GM21786 (cell line): ENCODE measurements around the gene LIN7B.
"Not testable (repeated sequence)": the region's sequence is repeated elsewhere in the genome, so short reads cannot be mapped to it uniquely, and the experiment has no call there.

Experiments used
- ATAC-seq: cut with Tn5 transposase; IDR thresholded peaks from one replicate; pipeline ENCODE4 v1.9.1; 2021; ENCODE audit not compliant: unreplicated experiment

LIN7B gene

DNA sequence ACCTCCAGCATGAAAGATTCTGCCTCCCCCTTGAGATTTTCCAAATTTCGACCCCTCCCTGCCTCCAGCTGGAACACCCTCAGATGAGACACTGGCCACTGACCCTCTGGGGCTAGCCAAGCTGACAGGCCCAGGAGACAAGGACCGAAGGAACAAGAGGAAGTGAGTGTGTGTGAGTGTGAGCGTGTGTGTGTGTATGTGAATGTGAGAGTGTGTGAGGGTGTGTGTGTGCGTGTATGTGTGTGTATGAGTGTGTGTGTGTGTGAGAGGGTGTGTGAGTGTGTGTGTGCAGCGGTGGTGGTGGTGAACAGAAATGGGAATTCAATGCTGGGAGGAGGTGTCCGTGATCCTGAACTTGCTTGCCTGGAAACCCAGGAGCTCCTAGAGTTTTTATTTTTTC is 27.2 kb downstream of the LIN7B start:
- ATAC-seq: no peak

DNA sequence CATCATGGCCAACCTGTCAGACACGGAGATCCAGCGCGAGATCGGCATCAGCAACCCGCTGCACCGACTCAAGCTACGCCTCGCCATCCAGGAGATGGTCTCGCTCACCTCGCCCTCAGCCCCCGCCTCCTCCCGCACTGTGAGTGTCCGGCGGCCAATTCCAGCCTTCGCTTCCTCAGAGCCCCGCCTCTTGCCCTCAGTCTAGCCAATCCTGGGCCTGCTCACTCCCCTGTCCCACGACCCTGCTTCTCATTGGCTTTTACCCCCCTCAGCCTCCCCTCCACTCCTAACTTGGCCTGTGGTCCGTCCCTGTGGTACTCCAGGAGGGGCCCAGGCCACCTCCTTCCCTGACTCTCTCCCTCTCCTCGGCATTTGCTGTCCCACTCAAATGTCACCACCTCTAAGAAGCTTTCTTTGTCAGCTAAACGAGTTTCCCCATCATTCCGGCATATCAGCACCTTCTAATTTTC is 28.7 kb downstream of the LIN7B start:
- no peak for ATAC-seq

DNA sequence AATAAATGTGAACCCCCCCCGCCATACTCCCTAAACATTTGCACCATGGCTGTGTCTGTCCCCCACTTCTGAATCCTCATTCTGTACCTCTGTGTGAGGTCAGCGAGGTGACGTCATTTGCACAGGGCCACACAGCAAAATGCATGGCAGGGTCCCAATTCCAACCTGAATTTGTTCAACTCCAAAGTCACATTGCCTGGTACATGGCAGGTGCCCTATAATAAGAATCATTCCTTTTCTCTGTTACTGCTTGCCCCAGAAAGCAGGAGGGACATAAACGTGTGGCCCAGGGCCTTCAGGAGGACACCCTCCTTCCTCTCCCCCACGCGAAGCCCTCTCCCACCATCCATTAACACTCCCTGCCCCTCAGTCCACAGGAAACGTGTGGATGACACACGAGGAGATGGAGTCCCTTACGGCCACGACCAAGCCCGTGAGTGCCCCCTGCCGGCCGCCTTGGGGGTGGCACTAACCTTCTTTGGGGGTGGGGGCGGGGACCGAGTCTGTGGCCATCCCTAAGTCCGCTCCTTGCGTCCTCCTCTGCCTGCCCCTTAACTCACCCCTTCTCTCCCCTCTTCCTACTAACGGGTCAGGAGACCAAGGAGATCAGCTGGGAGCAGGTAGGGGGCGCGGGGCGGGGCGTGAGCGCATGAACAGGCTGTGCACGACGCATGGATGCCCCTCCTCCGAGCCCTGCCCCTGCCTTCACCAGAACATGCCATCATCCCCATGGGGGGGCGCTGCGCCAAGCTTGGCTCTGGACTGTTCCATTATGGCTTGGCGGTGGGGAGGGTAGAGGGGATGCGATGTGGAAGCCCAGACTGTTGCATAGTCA is 31.6 kb downstream of the LIN7B start:
- no peak for ATAC-seq

GRCh38 chr19:49146408-49146770 is 32.2 kb downstream of the LIN7B start:
- ATAC-seq: not testable (repeated sequence)

DNA sequence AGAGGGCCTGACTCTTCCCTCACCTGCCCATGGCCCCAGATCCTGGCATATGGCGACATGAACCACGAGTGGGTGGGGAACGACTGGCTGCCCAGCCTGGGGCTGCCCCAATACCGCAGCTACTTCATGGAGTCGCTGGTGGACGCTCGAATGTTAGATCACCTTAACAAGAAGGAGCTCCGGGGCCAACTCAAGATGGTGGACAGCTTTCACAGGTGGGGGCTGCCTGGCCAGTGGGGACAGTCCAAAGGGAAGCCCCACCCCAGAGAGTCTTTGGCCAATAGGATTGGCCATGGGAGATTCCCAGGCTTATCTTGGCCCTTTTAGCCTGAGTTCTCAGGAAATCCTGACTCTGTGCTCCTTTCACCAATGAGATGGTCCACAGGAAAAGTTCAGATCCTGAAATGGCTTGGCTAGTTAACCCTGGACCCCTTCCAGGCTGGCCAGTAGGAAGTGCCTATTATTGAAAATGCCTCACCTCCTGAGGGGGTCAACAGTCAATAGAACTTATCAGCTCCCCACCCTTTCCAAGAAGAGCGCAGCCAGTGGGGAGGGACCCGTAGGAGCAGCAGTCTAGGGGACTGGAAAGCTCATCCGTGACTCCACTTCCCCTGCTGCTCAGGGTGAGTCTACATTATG is 34.0 kb downstream of the LIN7B start:
- ATAC-seq: no peak

DNA sequence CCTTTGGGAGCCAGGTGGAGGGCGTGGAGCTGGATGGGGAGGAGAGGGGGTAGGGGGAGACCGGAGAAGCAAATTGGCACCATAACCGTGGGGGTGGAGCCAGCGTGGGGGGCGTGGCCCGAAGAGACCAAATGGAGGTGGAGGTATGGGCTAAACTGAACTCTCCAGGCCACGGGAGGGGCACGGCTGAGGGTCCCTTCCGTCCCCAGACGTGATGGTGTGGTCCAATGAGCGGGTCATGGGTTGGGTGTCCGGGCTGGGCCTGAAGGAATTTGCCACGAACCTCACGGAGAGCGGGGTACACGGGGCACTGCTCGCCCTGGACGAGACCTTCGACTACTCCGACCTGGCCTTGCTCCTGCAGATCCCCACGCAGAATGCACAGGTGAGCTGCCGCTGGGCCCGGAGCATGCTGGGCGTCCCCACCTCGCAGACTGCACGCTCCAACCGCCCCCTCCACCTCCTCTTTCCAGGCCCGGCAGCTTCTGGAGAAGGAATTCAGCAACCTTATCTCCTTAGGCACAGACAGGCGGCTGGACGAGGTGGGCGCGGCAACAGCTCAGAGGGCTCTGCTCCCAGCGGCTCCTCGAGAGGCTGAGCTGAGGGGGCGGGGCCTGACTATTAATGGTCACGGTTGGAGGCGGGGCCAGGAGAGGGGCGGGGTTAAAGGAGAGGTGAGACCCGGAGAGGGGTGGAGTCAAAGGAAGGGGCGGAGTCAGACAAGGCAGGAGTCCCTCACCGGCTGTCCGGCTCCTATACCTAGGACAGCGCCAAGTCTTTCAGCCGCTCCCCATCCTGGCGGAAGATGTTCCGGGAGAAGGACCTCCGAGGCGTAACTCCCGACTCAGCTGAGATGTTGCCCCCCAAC is 34.8 kb downstream of the LIN7B start:
- ATAC-seq: no peak

DNA sequence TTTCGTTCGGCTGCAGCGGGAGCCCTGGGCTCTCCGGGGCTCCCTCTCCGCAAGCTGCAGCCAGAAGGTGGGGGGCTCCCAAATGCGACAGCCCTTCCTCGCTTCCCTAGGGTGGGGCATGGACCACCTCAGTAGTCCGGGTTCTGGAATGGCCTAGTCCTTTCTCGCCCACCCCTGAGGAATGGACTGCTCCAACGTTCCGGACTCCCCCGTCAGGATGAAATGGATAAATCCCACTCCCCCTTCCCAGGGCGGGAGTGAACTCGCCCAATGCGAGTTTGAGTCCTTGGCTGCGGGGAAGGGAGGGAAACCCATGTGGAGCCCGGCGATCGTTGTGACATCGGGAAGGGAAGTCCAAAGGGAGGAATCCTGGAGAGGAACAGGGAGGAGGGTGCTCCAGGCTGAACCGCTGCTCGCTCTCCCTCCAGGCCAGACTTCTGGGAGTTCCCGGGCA is 35.5 kb downstream of the LIN7B start:
- no peak for ATAC-seq

GRCh38 chr19:49150106-49150943 is 36.2 kb downstream of the LIN7B start:
- ATAC-seq: no peak

DNA sequence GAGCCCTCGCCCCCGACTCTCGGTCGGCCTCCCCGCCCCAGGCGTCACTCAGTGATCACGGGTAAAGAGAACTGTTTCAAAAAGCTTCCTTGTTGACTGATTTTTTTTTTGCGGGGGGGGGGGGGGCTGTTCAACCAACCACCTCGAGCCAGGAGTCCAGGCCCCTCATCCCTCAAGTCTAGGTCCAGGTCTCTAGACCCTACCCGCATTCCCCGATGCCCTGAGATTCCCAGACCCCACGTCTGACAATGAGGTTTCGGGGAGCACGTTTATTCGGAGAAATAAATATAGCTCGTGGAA is 36.7 kb downstream of the LIN7B start:
- ATAC-seq: no peak

DNA sequence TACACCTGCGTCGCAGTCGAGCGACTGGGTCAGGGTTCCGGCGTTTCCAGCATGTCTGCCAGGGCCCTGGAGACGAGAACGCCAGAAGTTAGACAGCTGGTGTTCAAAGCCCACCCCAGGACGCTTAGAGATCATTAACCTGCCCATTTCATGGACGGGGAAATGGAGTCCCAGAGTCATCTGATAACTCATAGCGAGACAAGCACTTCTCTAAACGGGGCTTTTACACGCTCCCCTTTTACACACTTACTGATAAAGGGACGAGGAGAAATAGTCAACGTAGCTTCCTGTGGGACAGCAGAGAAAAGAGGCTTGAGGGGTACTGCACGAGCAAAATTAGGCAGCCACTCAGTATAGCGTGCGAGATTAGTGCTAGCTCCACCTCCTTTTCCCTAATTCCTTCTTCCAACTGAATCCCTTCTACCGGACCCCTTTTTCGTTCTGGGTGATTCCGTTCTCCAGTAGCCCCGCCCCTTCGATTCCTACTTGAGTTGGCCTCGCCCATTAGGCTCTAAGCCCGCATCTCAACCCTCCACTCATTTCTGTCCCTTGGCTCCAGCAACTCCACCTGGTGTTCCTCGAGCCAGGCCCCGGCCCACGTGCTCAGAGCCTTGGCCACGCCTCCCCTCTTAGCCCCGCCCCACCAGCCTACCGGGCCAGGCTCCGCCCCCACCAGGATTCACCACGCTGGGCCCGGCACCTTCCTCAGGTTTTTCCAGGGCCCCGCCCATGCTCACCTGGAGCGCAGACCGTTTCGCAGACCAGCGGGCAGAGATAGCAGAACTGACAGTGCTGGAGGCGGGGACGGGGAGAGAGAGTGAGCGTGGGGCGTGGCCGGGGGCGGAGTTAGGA is 37.3 kb downstream of the LIN7B start:
- no peak for ATAC-seq

DNA sequence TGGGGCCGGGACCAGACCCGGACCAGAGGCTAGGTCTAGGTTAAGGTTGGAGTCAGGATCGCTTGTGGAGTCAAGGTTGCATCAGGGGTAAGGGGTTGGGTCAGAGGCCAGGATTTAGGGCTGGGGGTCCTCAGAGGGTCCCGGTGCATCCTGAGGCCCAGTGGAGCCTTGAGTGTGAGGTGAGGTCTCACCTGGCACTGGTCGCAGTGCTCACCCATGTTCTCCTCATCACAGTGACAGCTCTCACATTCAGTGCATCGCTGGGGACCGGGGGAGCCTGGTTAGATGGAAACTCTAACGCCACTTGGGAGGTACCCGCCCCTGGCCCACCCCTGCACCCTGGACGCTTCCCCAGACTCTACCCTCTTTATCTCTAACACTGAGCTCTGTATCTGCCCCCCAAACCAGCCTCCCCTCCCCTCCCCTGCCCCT is 38.0 kb downstream of the LIN7B start:
- ATAC-seq: no peak

- ATAC-seq: no peak
These were observed 39.1 kb downstream of the LIN7B start for GRCh38 chr19:49153167-49153809.

DNA sequence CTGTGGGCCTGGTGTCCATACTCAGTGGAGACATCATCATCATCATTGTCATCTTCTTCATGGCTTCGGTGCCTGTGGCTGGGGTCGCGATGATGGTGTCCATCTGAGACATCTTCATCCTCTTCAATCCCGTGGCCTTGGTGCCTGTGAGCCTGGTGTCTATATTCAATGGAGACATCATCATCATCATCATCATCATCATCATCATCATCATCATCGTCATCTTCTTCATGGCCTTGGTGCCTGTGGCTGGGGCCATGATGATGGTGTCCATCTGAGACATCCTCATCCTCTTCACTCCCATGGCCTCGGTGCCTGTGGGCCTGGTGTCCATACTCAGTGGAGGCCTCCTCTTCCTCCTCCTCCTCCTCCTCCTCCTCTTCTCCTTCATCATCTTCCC is 40.1 kb downstream of the LIN7B start:
- ATAC-seq: no peak

DNA sequence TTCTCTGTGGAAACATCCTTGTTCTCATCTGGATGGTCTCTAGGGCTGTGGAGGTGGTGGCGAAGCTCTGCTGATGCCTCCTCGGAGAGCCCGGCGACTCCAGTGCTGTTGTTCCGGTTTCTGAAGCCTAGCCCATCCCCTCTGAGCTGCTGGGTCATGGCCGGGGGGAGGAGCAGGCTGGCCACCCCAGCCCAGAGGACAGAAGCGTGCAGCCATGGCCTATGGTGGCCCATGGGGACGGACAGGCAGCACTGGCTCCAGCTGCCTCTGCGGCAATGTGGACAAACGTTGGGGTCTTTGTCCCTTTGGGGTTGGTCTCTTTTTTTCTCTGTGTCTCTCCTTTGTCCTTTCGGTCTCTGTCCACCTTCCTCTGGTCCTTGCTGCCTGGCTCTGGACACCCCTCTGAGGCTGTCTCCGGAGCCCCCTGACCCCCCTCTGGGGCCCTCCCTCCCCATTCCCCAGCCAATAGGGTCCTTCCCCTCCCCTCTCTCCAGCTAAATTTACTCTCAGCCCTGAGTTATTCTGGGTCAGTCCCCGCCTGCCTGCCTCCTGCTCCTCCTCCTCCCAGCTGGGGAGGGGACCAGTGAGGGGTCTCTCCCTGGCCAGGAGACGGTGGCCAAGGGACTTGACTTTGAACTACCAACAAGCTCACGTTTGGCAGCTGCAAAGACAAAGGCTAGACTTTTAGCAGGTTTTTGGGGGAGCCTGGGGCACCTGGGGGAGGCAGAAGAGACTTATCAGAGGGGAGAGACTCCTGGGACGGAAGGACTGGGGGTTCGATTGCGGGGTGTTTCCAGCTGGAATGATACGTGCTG is 41.0 kb downstream of the LIN7B start, which contains the start of gene HRC:
Gene HRC (minus strand): TSS at position 392 of the 815 bp plus-strand sequence. CDS start 159 bp downstream, at position 233.
- ATAC-seq: no peak

- no peak for ATAC-seq
These were observed 41.7 kb downstream of the LIN7B start for GRCh38 chr19:49155820-49156346.

DNA sequence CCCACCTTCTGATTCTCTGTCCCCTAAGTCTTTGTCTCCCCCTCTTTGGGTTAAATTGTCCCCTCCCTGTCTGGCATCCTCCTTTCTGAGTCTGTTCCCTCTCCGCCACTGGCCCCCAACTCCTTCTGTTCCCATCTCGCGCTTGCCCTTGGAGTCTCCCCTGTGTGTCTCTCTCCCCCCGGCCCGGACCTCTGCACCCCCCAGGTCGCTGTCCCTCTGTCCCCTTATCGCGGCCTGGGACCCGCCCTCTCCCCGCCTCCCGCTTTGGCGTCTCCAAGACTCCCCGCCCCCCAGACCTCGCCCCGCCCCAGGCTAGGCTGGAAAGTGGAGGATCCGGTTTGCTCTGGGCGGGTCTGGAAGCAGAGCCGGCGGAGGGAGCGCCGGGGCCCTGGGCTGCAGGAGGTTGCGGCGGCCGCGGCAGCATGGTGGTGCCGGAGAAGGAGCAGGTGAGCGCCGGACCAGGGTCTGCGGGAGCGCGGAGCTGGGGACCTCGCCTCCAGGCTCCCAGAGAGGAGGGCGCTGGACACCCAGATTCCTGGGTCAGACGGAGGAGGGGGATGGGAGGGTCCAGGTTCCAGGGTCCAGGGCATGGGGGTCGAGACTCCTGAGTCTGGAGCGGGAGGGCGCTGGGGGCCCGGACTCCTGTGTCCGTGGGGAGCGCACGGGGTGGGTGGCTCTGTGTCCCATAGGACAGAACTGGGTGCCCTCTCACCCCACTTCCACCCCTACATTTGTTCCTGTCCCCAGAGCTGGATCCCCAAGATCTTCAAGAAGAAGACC is 43.5 kb downstream of the LIN7B start, which contains the start of gene TRPM4:
Gene TRPM4 (plus strand): TSS at position 348 of the 780 bp plus-strand sequence. CDS start 75 bp downstream, at position 423.
- ATAC-seq: no peak
